ENCODE results near the gene FIZ1.

Gene FIZ1

DNA sequence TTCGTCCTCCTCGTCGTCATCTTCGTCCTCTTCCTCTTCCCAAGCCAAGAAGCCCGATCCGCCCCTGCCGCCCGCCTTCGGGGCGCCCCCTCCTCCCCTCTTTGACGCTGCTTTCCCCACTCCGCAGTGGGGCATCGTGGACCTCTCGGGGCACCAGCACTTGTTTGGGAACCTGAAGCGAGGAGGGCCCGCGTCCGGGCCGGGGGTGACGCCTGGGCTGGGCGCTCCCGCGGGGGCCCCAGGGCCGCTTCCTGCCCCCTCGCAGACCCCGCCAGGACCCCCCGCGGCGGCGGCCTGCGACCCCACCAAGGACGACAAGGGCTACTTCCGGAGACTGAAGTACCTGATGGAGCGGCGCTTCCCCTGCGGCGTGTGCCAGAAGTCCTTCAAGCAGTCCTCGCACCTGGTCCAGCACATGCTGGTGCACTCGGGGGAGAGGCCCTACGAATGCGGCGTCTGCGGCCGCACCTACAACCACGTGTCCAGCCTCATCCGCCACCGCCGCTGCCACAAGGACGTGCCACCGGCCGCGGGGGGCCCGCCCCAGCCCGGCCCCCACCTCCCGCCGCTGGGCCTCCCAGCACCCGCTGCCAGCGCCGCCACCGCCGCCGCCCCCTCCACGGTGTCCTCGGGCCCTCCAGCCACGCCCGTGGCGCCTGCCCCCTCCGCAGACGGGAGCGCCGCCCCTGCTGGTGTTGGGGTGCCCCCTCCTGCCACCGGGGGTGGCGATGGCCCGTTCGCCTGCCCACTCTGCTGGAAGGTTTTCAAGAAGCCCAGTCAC lies 14.8 kb upstream of the FIZ1 start:
- no peak for DNase-seq (ENCODE audit: low read depth in 2 of 2)

GRCh38 chr19:55613396-55613795 lies 14.1 kb upstream of the FIZ1 start:
- DNase-seq (ENCODE audit: low read depth in 2 of 2) = no peak

DNA sequence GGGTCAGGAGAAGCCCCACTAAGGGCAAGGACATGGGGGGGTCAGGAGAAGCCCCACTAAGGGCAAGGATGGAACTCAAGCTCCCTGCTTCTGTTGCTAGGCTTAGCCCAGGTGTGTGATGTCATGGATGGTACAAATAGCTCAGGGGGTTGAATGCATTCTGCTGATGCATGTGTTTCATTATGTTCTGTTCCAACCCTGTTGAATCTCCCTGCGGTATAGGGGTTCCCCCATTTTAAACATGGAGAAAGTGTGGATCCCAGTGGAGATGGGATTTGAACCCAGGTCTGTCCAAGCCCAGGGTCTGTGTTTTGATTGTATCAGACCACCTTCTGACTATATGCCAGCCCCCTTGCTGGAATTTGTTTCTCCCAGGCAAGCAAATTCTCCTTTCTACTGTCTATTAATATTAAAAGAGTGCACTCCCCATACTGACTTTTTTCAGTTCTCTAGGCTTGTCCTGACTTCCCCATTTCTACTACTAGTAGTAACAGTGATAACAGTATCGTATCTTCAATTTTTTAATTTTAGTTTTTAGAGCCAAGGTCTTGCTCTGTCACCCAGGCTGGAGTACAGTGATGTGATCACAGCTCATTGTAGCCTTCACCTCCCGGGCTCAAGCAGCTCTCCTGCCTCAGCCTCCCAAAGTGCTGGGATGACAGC lies 12.8 kb upstream of the FIZ1 start:
- no peak for DNase-seq (ENCODE audit: low read depth in 2 of 2)

- no peak for DNase-seq (ENCODE audit: low read depth in 2 of 2)
Observed at GRCh38 chr19:55611300-55611982, 12.1 kb upstream of the FIZ1 start.

GRCh38 chr19:55609326-55609725 lies 10.0 kb upstream of the FIZ1 start:
- DNase-seq (ENCODE audit: low read depth in 2 of 2) = no peak

GRCh38 chr19:55606817-55607216 lies 7.5 kb upstream of the FIZ1 start:
- no peak for DNase-seq (ENCODE audit: low read depth in 2 of 2)

DNA sequence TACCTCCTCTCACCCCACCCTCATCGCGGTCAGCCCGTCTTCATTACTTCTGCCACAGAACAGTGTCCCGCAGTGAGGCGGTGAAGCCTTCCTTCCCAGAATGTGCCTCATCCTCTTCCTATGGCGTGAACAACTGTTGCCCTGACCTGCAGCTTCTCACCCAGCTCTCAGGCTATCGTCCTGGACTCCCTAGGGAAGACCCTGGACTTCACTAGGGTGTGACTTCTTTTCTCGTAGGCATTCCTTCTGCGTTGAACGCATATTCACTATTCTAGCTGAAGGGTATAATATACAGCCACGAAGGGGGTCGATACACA lies 7.1 kb upstream of the FIZ1 start:
- DNase-seq (ENCODE audit: low read depth in 2 of 2) = no peak

GRCh38 chr19:55605637-55606470 lies 6.5 kb upstream of the FIZ1 start, which contains the start of gene ZNF865:
Gene ZNF865 (plus strand): TSS chr19:55605647. CDS start chr19:55613619, 7,972 bp downstream.
- DNase-seq (ENCODE audit: low read depth in 2 of 2) = peak; percentile 53 to 55

DNA sequence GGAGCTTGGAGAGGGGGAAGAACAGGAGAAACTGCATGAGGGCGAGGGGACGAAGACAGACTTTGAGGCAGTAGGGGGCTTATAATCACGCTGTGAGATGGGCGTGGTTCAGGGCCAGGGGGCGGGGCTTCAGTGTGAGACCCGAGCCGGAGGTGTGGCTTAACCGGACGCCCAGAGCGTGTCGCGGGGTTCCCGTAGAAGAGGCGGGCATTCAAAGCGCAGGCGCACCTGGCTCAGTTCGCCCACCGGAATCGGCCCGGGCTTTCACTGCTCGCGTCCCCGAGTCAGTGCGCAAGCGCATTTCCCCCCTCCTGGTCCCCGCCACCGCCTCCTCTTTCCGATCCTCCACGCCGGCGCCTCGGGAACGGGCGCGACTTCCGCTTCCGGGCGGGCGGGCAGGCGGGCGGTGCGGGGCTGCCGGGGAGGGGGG lies 5.9 kb upstream of the FIZ1 start:
- peak; percentile 94 to 97 for DNase-seq (ENCODE audit: low read depth in 2 of 2)

DNA sequence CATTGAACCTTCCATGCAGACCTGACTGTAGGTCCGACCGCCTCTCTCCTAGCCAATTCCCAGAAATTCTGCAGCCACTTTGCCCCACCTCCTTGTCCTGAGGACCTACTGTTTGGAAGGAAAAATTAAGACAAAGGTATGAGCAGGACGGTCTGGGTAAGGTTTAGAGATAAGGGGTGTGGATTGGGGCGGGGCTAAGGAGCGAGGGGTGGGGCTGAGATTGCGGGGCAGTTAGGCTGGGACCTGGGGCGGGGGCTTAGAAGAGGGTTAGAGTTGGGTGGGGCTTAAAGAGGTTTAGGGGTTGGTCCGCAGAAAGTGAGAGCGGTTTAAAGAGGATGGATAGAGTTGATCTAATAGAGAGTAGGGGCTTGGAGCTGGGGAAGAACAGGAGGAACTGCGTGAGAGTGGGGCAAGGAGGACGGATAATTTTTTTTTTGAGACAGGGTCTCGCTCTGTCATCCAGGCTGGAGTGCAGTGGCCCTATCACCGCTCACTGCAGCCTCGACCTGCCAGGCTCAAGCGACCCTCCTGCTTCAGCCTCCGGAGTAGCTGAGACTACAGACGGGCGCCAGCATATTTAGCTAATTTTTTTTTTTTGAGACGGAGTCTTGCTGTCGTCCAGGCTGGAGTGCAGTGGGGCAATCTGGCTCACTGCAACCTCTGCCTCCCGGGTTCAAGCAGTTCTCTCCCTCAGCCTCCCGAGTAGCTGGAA lies 4.4 kb upstream of the FIZ1 start:
- DNase-seq (ENCODE audit: low read depth in 2 of 2) = no peak

GRCh38 chr19:55603115-55603514 lies 3.8 kb upstream of the FIZ1 start:
- DNase-seq (ENCODE audit: low read depth in 2 of 2) = no peak

DNA sequence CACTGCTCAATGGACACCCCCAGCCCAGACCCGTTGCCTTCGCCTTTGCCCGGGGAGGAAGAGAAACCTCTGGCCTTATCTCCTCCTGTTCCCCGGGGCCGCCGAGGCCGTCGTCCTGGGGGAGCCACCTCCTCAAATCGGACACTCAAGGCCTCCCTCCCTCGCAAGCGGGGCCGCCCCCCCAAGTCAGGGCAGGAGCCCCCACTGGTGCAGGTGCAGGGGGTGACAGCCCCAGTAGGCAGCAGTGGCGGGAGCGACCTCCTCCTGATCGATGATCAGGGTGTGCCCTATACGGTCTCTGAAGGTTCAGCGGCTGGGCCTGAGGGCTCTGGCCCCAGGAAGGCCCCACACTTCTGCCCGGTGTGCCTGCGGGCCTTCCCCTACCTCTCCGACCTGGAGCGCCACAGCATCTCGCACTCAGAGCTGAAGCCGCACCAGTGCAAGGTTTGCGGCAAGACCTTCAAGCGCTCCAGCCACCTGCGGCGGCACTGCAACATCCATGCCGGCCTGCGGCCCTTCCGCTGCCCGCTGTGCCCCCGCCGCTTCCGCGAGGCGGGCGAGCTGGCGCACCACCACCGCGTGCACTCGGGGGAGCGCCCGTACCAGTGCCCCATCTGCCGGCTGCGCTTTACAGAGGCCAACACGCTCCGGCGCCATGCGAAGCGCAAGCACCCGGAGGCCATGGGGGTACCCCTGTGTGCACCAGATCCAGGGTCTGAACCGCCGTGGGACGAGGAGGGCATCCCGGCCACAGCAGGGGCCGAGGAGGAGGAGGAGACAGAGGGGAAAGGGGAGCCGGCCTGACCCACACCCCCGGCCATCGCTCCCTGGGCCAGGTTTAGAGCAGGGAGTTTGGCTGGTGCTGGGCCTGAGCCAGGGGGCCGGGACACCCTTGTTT lies 3.0 kb upstream of the FIZ1 start:
- no peak for DNase-seq (ENCODE audit: low read depth in 2 of 2)

- DNase-seq (ENCODE audit: low read depth in 2 of 2) = no peak
Observed at GRCh38 chr19:55601084-55601483, 1.8 kb upstream of the FIZ1 start.

DNA sequence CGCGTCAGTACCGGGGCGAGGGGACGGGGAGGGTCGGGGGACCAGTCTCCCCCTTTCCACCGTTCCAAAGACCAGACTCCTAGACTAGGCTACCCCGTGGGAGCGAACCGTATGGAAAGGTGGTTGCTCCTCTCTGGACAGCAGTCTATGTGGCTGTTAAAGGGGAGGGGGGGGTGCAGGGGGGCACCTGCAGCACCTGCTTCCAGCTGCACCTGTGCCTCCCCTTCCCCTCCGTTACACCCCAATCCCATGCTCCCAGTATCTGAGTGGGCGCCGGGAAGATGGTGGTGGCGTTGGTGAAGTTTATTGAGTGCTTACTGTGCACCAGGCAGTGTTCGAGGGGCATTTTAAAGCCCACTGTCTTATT lies 1.3 kb upstream of the FIZ1 start:
- DNase-seq (ENCODE audit: low read depth in 2 of 2) = no peak

DNA sequence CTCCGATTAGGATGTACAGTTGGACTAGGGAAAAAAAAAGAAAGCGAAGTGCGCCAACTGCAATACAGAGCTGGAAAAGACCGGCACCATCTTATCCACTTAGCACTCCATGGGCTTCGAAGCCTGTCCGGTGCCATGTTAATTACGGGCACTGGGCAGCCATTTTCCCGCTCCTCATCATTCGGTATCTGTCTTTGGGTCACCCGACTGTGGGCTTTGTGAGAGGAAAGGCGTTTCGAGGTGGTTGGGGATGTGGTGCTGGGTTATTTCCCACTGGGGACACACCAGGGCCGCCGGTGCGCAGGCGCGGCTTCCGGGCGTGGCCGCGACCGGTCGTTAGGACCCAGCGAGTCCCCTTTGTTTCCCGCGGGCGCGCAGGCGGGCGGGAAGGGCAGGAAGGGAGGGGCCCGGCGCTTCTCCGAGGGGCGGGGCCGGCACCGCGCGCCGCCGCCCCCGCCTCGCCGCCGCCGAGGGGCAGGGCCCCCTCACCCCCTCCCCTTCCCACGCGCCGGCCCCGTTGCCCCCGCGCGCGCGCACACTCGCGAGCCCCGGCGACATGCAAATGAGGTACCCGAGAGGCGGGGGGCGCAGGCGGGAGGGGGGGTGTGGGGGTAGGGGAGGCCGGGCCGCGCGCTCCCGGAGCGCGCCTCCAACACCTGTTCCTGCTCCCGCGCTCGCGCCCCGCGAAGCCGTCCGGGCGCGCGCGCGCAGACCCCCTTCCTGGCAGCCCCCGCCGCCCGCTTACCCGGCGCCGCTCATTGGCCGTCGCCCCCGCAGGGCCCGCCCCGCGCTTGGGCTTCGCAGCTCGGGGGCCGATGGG lies 735 bp upstream of the FIZ1 start, which contains the start of gene ZNF524:
TSS of gene ZNF524 (plus strand) at position 447 of the 820 bp plus-strand sequence. CDS start 1,825 bp downstream, outside the sequence.
- peak; percentile 58 to 75 for DNase-seq (ENCODE audit: low read depth in 2 of 2)

DNA sequence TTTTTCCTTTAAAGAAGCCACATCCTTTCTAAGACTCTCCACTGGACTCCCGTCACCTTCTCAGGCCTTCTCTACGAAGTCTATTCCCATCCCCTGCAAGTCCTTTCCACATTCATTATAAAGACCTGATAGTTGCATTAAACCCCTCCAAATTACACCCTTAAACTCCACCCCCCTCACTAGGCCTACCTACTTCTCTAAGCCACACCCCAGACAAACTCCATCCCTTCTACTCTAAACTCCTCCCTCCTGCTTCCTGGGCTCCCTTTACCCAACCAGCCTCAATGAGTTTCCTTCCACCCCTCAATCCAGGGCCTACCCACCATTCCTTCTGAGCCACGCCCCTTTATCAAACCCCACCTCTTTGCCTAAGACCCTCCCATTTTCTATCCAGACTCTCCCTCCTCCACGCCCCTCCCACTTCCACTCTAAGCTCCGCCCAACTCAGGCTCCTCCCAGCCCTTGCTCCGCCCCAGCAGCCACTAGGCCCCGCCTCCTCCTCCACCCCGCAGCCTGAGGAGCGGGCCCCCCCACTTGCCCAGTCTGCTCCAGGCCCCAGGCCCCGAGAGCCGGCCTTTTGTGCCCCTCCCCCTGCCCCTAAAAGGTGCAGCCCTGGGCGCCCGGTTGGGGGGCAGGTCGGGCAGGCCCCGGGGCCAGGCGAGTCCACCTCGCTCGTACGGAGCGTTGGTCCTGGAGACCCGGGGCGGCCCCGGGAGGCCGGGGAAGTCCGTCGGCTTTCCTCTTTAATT lies 424 bp downstream of the FIZ1 start:
- DNase-seq (ENCODE audit: low read depth in 2 of 2) = peak; percentile 80 to 85

DNA sequence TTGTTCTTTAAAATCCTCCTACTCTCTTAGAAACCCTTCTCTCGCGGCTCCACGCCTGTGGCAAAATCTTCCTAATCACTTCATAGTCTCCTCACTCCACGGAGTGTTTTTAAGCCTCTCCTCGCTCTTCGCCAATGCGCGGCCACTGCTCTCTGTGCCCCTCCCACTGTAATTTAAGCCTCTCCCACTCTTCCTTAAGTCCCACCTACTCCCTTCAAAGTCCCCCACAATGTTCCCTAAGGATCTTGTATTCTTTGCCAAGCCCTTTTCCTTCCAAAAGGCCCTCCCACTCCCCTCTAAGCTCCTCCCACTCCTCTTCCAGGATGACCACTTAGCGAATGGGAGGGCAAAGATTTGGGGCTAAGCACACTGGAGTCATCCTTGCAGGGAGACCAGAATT lies 1.3 kb downstream of the FIZ1 start:
- no peak for DNase-seq (ENCODE audit: low read depth in 2 of 2)

DNA sequence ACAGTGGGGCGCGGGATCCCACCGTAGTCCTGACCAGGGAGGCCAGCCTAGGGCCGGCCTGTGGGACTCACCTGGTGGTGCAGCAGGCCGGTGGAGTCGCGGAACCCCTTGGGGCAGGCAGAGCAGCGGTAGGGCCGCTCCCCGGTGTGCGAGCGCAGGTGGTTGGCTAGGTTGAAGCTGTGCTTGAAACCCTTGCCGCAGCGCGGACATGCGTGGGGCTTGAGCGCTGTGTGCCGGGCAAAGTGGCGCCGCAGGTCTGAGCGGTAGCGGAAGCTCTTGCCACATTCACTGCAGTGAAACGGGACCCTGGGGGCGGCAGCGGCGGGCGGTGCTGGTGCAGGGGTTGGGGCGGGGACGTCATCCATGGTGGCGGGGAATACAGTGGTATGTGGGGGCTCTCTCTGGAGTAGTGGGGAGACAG lies 1.8 kb downstream of the FIZ1 start:
- no peak for DNase-seq (ENCODE audit: low read depth in 2 of 2)

DNA sequence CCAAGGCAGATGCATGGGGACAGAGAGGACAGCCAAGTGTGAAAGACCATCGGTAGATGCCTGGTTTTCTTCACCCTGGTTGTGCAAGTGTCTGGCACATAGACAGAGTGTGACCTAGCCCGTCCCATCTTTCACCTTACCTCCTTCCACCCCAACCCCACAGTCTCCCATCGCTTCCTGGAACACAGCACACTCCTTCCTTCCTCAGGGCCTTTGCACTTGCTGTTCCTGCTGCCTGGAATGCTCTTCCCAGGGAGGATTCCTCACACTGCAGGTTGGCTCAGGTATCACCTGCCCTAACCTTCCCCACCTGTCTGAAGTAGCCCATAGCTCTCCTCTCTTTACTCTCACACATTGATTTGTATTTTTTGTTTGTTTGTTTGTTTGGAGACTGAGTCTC lies 3.0 kb downstream of the FIZ1 start:
- no peak for DNase-seq (ENCODE audit: low read depth in 2 of 2)

Measured in stimulated activated CD8-positive, alpha-beta memory T cell treated with anti-CD3 and anti-CD28 coated beads, Interleukin-2, amount 100 ng/mL, for 1 hour (primary cell).